Central memory CD8-positive, alpha-beta T cell (primary cell): ENCODE measurements around the gene KCNIP3.
"Not testable (repeated sequence)": the region's sequence is repeated elsewhere in the genome, so short reads cannot be mapped to it uniquely, and the experiment has no call there.

Experiments used
- ATAC-seq: fragments of 150-1000 bp; cut with Tn5 transposase; replicated peaks from 2 replicates; pipeline ENCODE4 v1.10.0; 2022; ENCODE audit warnings: mild to moderate bottlenecking, moderate FRiP score, moderate number of reproducible peaks; ENCODE audit not compliant: poor library complexity, severe bottlenecking; ENCODE audit errors: extremely low read depth
- DNase-seq, 2 donors: peaks; one replicate each; pipeline ENCODE4 v3.0.0; 2021; ENCODE audit warnings: low spot score in 2 of 2
- H3K27ac Mint-ChIP-seq: one replicate; pipeline ENCODE4 v1.8.0; 2022; ENCODE audit warnings: low read depth, mild to moderate bottlenecking, moderate library complexity, mixed read lengths
- H3K27me3 Mint-ChIP-seq: one replicate; pipeline ENCODE4 v1.8.0; 2022; ENCODE audit warnings: mixed read lengths
- H3K36me3 Mint-ChIP-seq: one replicate; pipeline ENCODE4 v1.8.0; 2022; ENCODE audit warnings: mild to moderate bottlenecking, moderate library complexity, mixed read lengths; ENCODE audit not compliant: insufficient read depth
- H3K4me1 Mint-ChIP-seq: one replicate; pipeline ENCODE4 v1.8.0; 2022; ENCODE audit warnings: mixed read lengths
- H3K4me3 Mint-ChIP-seq: one replicate; pipeline ENCODE4 v1.8.0; 2022; ENCODE audit warnings: mild to moderate bottlenecking, moderate library complexity, mixed read lengths
- H3K9me3 Mint-ChIP-seq: one replicate; pipeline ENCODE4 v1.8.0; 2022; ENCODE audit warnings: mixed read lengths

Gene KCNIP3

GRCh38 chr2:95390272-95390880 lies 93.2 kb downstream of the KCNIP3 start:
- H3K4me3 Mint-ChIP-seq: no peak overlapping the region
- no peaks in the 10 kb centered on the region for H3K36me3 Mint-ChIP-seq
- H3K4me1 Mint-ChIP-seq: no peaks in the 10 kb centered on the region

GRCh38 chr2:95390881-95391321 lies 93.8 kb downstream of the KCNIP3 start:
- ATAC-seq: no peak
- Mint-ChIP-seq H3K4me3 (no peak overlapping the region), H3K4me1 (no peaks in the 10 kb centered on the region), H3K27me3 (no peaks in the 10 kb centered on the region), H3K27ac (no peak overlapping the region), H3K9me3 (no peaks in the 10 kb centered on the region), H3K36me3 (no peaks in the 10 kb centered on the region)
- no peak for DNase-seq

More at GRCh38 chr2:95390272-95390880, 93.2 kb downstream of the KCNIP3 start:
- ATAC-seq (no peak), DNase-seq (no peak)
- Mint-ChIP-seq H3K27me3 (no peaks in the 10 kb centered on the region), H3K27ac (no peak overlapping the region), H3K9me3 (no peaks in the 10 kb centered on the region)

GRCh38 chr2:95391641-95392310 lies 94.6 kb downstream of the KCNIP3 start:
- Mint-ChIP-seq H3K27me3 (no peaks in the 10 kb centered on the region), H3K4me3 (no peak overlapping the region), H3K36me3 (no peaks in the 10 kb centered on the region), H3K9me3 (no peaks in the 10 kb centered on the region), H3K27ac (no peak overlapping the region), H3K4me1 (no peaks in the 10 kb centered on the region)
- no peak for ATAC-seq
- DNase-seq: no peak

DNA sequence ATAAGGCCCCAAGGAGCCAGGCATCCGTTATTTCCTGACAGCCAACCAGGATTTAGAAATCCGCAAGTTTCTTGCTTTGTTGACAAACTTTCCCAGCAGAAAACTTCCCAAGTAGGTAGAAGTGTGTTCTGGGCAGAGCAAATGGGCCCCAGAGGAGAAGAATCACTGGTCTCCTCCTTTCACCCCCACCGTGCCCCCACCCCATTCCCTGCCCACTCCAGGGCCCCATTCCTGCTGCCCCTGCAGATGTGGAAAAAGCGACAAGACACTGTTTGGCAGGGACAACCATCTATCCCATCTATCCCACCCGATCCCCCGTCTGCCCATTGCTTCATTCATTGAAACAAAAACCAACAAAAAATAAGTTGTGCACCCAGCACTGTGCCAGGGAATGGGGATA lies 95.2 kb downstream of the KCNIP3 start:
- Mint-ChIP-seq H3K9me3 (no peaks in the 10 kb centered on the region), H3K4me3 (no peak overlapping the region), H3K27ac (no peak overlapping the region), H3K4me1 (no peaks in the 10 kb centered on the region), H3K27me3 (no peaks in the 10 kb centered on the region), H3K36me3 (no peaks in the 10 kb centered on the region)
- ATAC-seq (no peak), DNase-seq (no peak)

- Mint-ChIP-seq H3K27me3 (no peaks in the 10 kb centered on the region), H3K9me3 (no peaks in the 10 kb centered on the region), H3K4me1 (no peaks in the 10 kb centered on the region), H3K27ac (no peak overlapping the region), H3K36me3 (no peaks in the 10 kb centered on the region), H3K4me3 (no peak overlapping the region)
- no peak for DNase-seq
- no peak for ATAC-seq
Measured at GRCh38 chr2:95392730-95393455, 95.7 kb downstream of the KCNIP3 start.

- H3K27ac Mint-ChIP-seq: no peak overlapping the region
- peaks cover 3% of the 10 kb centered on the region for H3K36me3 Mint-ChIP-seq
- no peaks in the 10 kb centered on the region for H3K27me3 Mint-ChIP-seq
- DNase-seq: no peak
- no peaks in the 10 kb centered on the region for H3K4me1 Mint-ChIP-seq
- no peak overlapping the region for H3K4me3 Mint-ChIP-seq
- no peaks in the 10 kb centered on the region for H3K9me3 Mint-ChIP-seq
- no peak for ATAC-seq
Measured at GRCh38 chr2:95393901-95394300, 96.8 kb downstream of the KCNIP3 start.

- H3K9me3 Mint-ChIP-seq: no peaks in the 10 kb centered on the region
- peaks cover 11% of the 10 kb centered on the region for H3K36me3 Mint-ChIP-seq
- no peak overlapping the region for H3K4me3 Mint-ChIP-seq
- no peak for DNase-seq
- no peak for ATAC-seq
- peaks cover 24% of the 10 kb centered on the region for H3K4me1 Mint-ChIP-seq
- H3K27ac Mint-ChIP-seq: no peak overlapping the region
- H3K27me3 Mint-ChIP-seq: no peaks in the 10 kb centered on the region
Measured at GRCh38 chr2:95399061-95399460, 101.9 kb downstream of the KCNIP3 start.

GRCh38 chr2:95401480-95401879 lies 104.3 kb downstream of the KCNIP3 start:
- ATAC-seq: no peak
- Mint-ChIP-seq H3K27ac (no peak overlapping the region), H3K36me3 (peaks cover 12% of the 10 kb centered on the region), H3K27me3 (no peaks in the 10 kb centered on the region), H3K4me3 (peak overlapping the region; percentile 96), H3K4me1 (peaks cover 24% of the 10 kb centered on the region), H3K9me3 (no peaks in the 10 kb centered on the region)
- no peak for DNase-seq

GRCh38 chr2:95402004-95402369 lies 104.8 kb downstream of the KCNIP3 start:
- not testable (repeated sequence) for H3K9me3 Mint-ChIP-seq, ATAC-seq, DNase-seq, H3K27me3 Mint-ChIP-seq
- peaks cover 13% of the 10 kb centered on the region for H3K36me3 Mint-ChIP-seq
- H3K4me1 Mint-ChIP-seq: peaks cover 24% of the 10 kb centered on the region
- peak overlapping the region; percentile 96 for H3K27ac Mint-ChIP-seq
- peak overlapping the region; percentile 96 for H3K4me3 Mint-ChIP-seq

DNA sequence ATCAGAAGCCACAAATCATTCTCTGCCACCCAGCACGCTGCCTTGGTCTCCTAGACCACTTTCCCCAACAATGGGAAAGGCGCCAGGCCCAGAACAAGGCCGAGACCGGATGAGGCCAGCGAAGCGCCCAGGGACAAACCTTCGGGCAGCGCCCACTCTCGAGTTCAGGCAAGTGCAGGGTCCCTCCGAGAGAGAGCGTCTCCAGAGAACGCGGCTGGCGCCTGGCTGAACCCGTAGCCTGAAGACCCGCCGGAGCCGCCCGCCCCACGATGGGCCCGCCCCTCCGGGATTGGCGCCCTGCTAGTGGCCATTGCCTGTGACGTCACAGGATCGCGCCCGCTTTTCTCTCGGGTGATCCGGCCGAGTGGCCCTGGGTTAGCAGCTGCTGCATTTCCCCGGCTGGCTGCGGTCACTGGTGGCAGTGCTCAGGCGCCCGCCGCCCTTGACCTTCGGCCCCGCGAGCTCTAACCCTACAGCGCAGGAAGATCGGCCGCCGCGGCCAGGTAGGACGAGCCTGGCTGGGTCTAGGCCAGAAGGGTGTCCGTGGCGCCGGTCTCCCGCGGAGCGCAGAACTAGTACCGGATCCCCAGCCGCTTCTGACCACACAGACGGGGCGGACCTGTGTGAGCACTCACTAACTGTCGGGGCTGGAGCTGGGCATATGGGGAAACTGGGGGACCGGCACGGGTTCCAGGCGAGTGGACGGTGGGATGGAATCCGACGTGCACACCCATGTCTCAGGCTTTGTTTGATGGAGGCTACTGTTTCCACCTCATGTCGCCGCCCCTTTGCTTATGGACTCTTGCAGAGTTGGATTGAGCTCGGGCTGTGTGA lies 105.4 kb downstream of the KCNIP3 start, which contains the start of gene FAHD2A:
Gene FAHD2A, plus strand, starts transcription at position 339 of the 834 bp plus-strand sequence. CDS start 2,851 bp downstream, outside the sequence.
- Mint-ChIP-seq H3K9me3 (no peaks in the 10 kb centered on the region), H3K4me1 (peaks cover 24% of the 10 kb centered on the region), H3K27me3 (no peaks in the 10 kb centered on the region), H3K27ac (peak within 1 kb of the TSS; percentile 96), H3K36me3 (peaks cover 13% of the 10 kb centered on the region), H3K4me3 (peak within 1 kb of the TSS; percentile 96)
- peak; percentile 84 to 85 for DNase-seq
- peak; percentile 91 for ATAC-seq

GRCh38 chr2:95403204-95403721 lies 106.1 kb downstream of the KCNIP3 start:
- Mint-ChIP-seq H3K27ac (peak overlapping the region; percentile 96), H3K36me3 (peaks cover 14% of the 10 kb centered on the region), H3K4me1 (peaks cover 24% of the 10 kb centered on the region), H3K4me3 (peak overlapping the region; percentile 96)
- not testable (repeated sequence) for H3K27me3 Mint-ChIP-seq, DNase-seq, H3K9me3 Mint-ChIP-seq
- ATAC-seq: peak; percentile 30

- not testable (repeated sequence) for DNase-seq, H3K9me3 Mint-ChIP-seq, ATAC-seq, H3K27me3 Mint-ChIP-seq
- Mint-ChIP-seq H3K27ac (peak overlapping the region; percentile 96), H3K4me3 (peak overlapping the region; percentile 96), H3K4me1 (peaks cover 24% of the 10 kb centered on the region), H3K36me3 (peaks cover 14% of the 10 kb centered on the region)
Measured at GRCh38 chr2:95403824-95404223, 106.7 kb downstream of the KCNIP3 start.
